CD14-positive monocyte (primary cell): ENCODE data around the gene PKP4. TPM values are rescaled to one million over a fixed set of nuclear protein-coding genes. Genes with fewer than 3 reads are reported as not detected.

Experiments used
- DNase-seq, 3 donors: peaks; one replicate each; pipeline ENCODE4 v3.0.0-alpha.2; 2011 to 2022
- H2AFZ ChIP-seq: 2 replicates; pipeline ENCODE4 v1.6.0; 2012; ENCODE audit warnings: mild to moderate bottlenecking, low read depth, low read length, inconsistent platforms; ENCODE audit not compliant: insufficient read depth, poor library complexity, severe bottlenecking
- H3K27ac ChIP-seq, 2 donors: 1 replicate in 1 of 2; 2 replicates in 1 of 2; pipeline ENCODE4 v1.5.1; 2012 to 2013; ENCODE audit warnings: low read length in 2 of 2, control low read depth in 1 of 2, inconsistent platforms in 1 of 2, low read depth in 1 of 2, mild to moderate bottlenecking in 1 of 2
- H3K27me3 ChIP-seq, 2 donors: one replicate each; pipeline versions ENCODE4 v1.6.0 to v1.6.1; 2011 to 2013; ENCODE audit warnings: low read length in 2 of 2; ENCODE audit not compliant: control insufficient read depth in 2 of 2, insufficient read depth in 2 of 2
- H3K36me3 ChIP-seq, 2 donors: replicated peaks in 1 of 2; 1 replicate in 1 of 2; 2 replicates in 1 of 2; pipeline versions ENCODE4 v1.5.1 to v1.6.1; 2012 to 2013; ENCODE audit warnings: low read length in 2 of 2, control low read depth in 1 of 2, inconsistent platforms in 1 of 2, mild to moderate bottlenecking in 1 of 2; ENCODE audit not compliant: insufficient read depth in 2 of 2, control insufficient read depth in 1 of 2
- H3K4me1 ChIP-seq, 2 donors: 1 replicate in 1 of 2; 2 replicates in 1 of 2; pipeline versions ENCODE4 v1.5.1 to v1.6.1; 2012 to 2013; ENCODE audit warnings: low read length in 2 of 2, control low read depth in 1 of 2, inconsistent platforms in 1 of 2, mild to moderate bottlenecking in 1 of 2, moderate library complexity in 1 of 2; ENCODE audit not compliant: insufficient read depth in 2 of 2, control insufficient read depth in 1 of 2
- H3K4me2 ChIP-seq: replicated peaks from 2 replicates; pipeline ENCODE3; 2012; ENCODE audit warnings: low read length, moderate library complexity, mild to moderate bottlenecking; ENCODE audit not compliant: poor library complexity, severe bottlenecking; ENCODE audit errors: extremely low read depth
- H3K4me3 ChIP-seq, 3 experiments: fragments of 200-600 bp in 1 of 3; sonication (generic) in 1 of 3; replicated peaks in 1 of 3; 1 replicate in 2 of 3; 2 replicates in 1 of 3; pipeline ENCODE4 v1.5.1; 2011 to 2013; ENCODE audit warnings: low read length in 3 of 3, mild to moderate bottlenecking in 3 of 3, control low read depth in 2 of 3, low read depth in 2 of 3, inconsistent platforms in 1 of 3, moderate library complexity in 1 of 3
- H3K79me2 ChIP-seq: 2 replicates; pipeline ENCODE4 v1.6.0; 2012; ENCODE audit warnings: mild to moderate bottlenecking, control low read depth, inconsistent platforms, low read length, moderate library complexity; ENCODE audit not compliant: insufficient read depth
- H3K9ac ChIP-seq: 2 replicates; pipeline ENCODE4 v1.6.0; 2017; ENCODE audit warnings: low read length, mild to moderate bottlenecking; ENCODE audit not compliant: insufficient read depth, poor library complexity, severe bottlenecking
- H3K9me3 ChIP-seq, 2 donors: replicated peaks in 1 of 2; 1 replicate in 1 of 2; 2 replicates in 1 of 2; pipeline versions ENCODE4 v1.5.1 to v1.6.1; 2012 to 2013; ENCODE audit warnings: low read length in 2 of 2, control low read depth in 1 of 2; ENCODE audit not compliant: control insufficient read depth in 1 of 2, insufficient read depth in 1 of 2
- H4K20me1 ChIP-seq: 2 replicates; pipeline ENCODE4 v1.6.0; 2012; ENCODE audit warnings: mild to moderate bottlenecking, low read length, control low read depth, moderate library complexity; ENCODE audit not compliant: insufficient read depth
- H3K27ac Mint-ChIP-seq, 7 donors: one replicate each; pipeline ENCODE4 v1.8.0; 2020; ENCODE audit warnings: mild to moderate bottlenecking in 7 of 7, mixed read lengths in 7 of 7, moderate library complexity in 6 of 7, inconsistent platforms in 2 of 7
- H3K27me3 Mint-ChIP-seq, 3 donors: one replicate each; pipeline ENCODE4 v1.8.0; 2021 to 2022; ENCODE audit warnings: low read depth in 3 of 3, mild to moderate bottlenecking in 3 of 3, mixed read lengths in 3 of 3, moderate library complexity in 3 of 3, inconsistent platforms in 1 of 3
- H3K36me3 Mint-ChIP-seq, 2 donors: one replicate each; pipeline ENCODE4 v1.8.0; 2020; ENCODE audit warnings: mixed read lengths in 2 of 2, inconsistent platforms in 1 of 2, mild to moderate bottlenecking in 1 of 2
- H3K4me1 Mint-ChIP-seq: one replicate; pipeline ENCODE4 v1.8.0; 2020; ENCODE audit warnings: mild to moderate bottlenecking, mixed read lengths
- H3K4me3 Mint-ChIP-seq, 2 donors: one replicate each; pipeline ENCODE4 v1.8.0; 2020; ENCODE audit warnings: mild to moderate bottlenecking in 2 of 2, mixed read lengths in 2 of 2, moderate library complexity in 1 of 2
- H3K9me3 Mint-ChIP-seq, 7 donors: one replicate each; pipeline ENCODE4 v1.8.0; 2020 to 2022; ENCODE audit warnings: mixed read lengths in 7 of 7, mild to moderate bottlenecking in 6 of 7, moderate library complexity in 6 of 7, inconsistent platforms in 2 of 7
- WGBS: methylation state at CpG from one replicate; pipeline ENCODE4 v1.1.5; 2013; ENCODE audit warnings: missing lambda C conversion rate; ENCODE audit not compliant: insufficient coverage; 5-methylcytosine and 5-hydroxymethylcytosine counted together
- intact Hi-C, 2 donors: fragments of 100-400 bp; cut with micrococcal nuclease; formaldehyde crosslinking; loops; one replicate each; pipeline versions ENCODE4 v1.15.0 to v1.15.1; 2023
- polyA plus RNA-seq, 3 donors: library from polyadenylated mRNA; depleted of rRNA in 1 of 3; unstranded in 2 of 3; stranded (reverse) in 1 of 3; fragments of 300-500 nt in 2 of 3; fragments of >200 nt in 1 of 3; fragmentation: Illumina TruSeq in 2 of 3; gene quantifications; 1 replicate in 2 of 3; 2 replicates in 1 of 3; pipeline ENCODE4 v1.2.3, GENCODE V29; 2012 to 2021
- TF ChIP-seq, protein P1 (sequence below): fragments of 200-600 bp; IDR thresholded peaks from one replicate; pipeline ENCODE4 v1.8.0; 2022; ENCODE audit warnings: antibody characterized with exemption, mild to moderate bottlenecking

Gene PKP4
- polyA plus RNA-seq, 3 donors = 0.33 to 9.4 (median 0.73) TPM

DNA sequence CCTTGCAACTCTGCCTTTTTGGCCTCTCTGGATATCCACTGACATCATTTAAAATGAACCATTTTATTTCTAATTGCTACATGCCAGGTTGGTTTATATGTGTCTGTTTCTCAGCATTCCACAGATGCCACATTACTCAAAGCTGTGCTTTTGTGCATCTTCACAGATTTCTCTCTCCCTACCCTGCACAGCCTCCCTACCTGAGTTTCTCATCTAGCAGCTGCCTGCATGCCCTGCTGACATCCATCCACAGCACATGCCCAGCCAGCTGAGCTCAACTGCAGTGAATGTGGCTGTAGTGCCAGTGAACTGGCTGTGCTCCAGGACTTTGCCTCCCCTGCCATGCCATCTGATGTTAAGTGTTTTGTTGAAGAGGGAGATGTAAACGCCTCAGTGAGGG, 44.5 kb downstream of the PKP4 start:
- H3K79me2 ChIP-seq = peaks cover 14% of the 10 kb centered on the region
- no peaks in the 10 kb centered on the region for H3K27me3 ChIP-seq
- no peak overlapping the region for H3K9ac ChIP-seq
- TF ChIP-seq, protein P1, sequence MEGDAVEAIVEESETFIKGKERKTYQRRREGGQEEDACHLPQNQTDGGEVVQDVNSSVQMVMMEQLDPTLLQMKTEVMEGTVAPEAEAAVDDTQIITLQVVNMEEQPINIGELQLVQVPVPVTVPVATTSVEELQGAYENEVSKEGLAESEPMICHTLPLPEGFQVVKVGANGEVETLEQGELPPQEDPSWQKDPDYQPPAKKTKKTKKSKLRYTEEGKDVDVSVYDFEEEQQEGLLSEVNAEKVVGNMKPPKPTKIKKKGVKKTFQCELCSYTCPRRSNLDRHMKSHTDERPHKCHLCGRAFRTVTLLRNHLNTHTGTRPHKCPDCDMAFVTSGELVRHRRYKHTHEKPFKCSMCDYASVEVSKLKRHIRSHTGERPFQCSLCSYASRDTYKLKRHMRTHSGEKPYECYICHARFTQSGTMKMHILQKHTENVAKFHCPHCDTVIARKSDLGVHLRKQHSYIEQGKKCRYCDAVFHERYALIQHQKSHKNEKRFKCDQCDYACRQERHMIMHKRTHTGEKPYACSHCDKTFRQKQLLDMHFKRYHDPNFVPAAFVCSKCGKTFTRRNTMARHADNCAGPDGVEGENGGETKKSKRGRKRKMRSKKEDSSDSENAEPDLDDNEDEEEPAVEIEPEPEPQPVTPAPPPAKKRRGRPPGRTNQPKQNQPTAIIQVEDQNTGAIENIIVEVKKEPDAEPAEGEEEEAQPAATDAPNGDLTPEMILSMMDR = no peak
- H3K4me3 Mint-ChIP-seq = no peak overlapping the region
- WGBS = no CpG with 5 or more reads among the region's 1 CpG
- H2AFZ ChIP-seq = no peak overlapping the region
- peaks cover 0 to 3% (median 0%) of the 10 kb centered on the region in 3 donors for H3K27me3 Mint-ChIP-seq
- no peak for DNase-seq
- H3K4me1 ChIP-seq = no peaks in the 10 kb centered on the region
- no peaks in the 10 kb centered on the region for H3K9me3 ChIP-seq
- H3K9me3 Mint-ChIP-seq = no peaks in the 10 kb centered on the region
- no peak overlapping the region for H3K4me2 ChIP-seq
- H3K36me3 Mint-ChIP-seq = peaks cover 4 to 6% of the 10 kb centered on the region in 2 donors
- H3K4me1 Mint-ChIP-seq = peaks cover 3% of the 10 kb centered on the region
- no peak overlapping the region for H3K4me3 ChIP-seq
- no peak overlapping the region for H3K27ac Mint-ChIP-seq
- no peak overlapping the region for H3K27ac ChIP-seq
- intact Hi-C loops = no loop called here
- H4K20me1 ChIP-seq = no peaks in the 10 kb centered on the region
- no peaks in the 10 kb centered on the region for H3K36me3 ChIP-seq

DNA sequence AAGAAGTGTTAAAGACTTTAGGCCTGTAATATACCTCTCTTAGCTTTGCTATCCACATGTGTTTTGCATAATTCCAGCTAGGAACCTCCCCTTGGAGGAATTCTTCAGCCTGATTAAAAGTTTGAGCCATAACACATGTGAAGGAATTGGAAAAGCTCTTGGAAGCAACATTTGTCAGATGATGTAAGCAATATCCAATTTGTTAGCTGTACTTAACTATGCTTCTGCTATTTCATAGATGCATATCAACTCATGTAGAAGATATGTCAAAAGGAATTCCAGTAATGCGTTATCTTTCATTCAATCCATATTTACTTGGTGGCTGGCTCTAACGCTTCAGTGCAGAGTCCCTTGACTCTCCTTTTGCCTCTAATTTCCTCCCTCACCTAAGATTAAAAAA, 46.2 kb downstream of the PKP4 start:
- Histone ChIP-seq H3K9ac (no peak overlapping the region), H3K27me3 (no peaks in the 10 kb centered on the region), H2AFZ (no peak overlapping the region), H3K4me1 (no peaks in the 10 kb centered on the region), H3K36me3 (no peaks in the 10 kb centered on the region), H3K4me2 (no peak overlapping the region), H3K9me3 (no peaks in the 10 kb centered on the region), H3K27ac (no peak overlapping the region), H3K79me2 (peaks cover 10% of the 10 kb centered on the region), H4K20me1 (no peaks in the 10 kb centered on the region), H3K4me3 (no peak overlapping the region)
- H3K4me3 Mint-ChIP-seq = no peak overlapping the region
- no peak for DNase-seq
- peaks cover 6% of the 10 kb centered on the region in 2 donors for H3K36me3 Mint-ChIP-seq
- no CpG with 5 or more reads among the region's 2 CpGs for WGBS
- peaks cover 3% of the 10 kb centered on the region for H3K4me1 Mint-ChIP-seq
- TF ChIP-seq, protein P1 = no peak
- H3K9me3 Mint-ChIP-seq = no peaks in the 10 kb centered on the region
- peaks cover 0 to 3% (median 0%) of the 10 kb centered on the region in 3 donors for H3K27me3 Mint-ChIP-seq
- H3K27ac Mint-ChIP-seq = no peak overlapping the region
- intact Hi-C loops = no loop called here
